ENCODE measurements around the gene EMC8. TPM values are rescaled to one million over a fixed set of nuclear protein-coding genes. Genes with fewer than 3 reads are reported as not detected.
A peak's percentile ranks its signal among the peaks of the same experiment; 100 is the strongest.

EMC8 gene
- total RNA-seq, 1 donor from 2014 or later = 27.4 TPM

DNA sequence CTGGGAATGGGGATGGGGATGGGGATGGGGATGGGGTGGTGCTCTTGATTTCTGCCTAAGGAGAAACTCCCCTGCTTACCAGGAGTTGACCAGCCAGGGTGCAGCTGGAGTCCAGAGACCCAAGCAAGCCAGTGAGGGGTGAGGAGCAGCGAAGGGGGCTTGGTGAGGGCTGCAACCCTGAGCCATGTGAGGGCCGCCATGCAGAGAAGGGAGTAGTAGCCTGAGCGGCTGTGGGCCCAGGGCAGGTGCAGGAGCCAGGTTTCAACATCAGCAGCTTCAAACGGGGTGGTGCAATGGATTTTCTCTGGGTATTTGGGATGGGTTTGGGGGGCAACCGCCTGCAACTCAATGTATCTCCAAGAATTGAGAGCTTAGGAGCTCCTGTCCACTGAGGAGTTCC, 35.4 kb upstream of the EMC8 start:
- TF ChIP-seq, protein P1, sequence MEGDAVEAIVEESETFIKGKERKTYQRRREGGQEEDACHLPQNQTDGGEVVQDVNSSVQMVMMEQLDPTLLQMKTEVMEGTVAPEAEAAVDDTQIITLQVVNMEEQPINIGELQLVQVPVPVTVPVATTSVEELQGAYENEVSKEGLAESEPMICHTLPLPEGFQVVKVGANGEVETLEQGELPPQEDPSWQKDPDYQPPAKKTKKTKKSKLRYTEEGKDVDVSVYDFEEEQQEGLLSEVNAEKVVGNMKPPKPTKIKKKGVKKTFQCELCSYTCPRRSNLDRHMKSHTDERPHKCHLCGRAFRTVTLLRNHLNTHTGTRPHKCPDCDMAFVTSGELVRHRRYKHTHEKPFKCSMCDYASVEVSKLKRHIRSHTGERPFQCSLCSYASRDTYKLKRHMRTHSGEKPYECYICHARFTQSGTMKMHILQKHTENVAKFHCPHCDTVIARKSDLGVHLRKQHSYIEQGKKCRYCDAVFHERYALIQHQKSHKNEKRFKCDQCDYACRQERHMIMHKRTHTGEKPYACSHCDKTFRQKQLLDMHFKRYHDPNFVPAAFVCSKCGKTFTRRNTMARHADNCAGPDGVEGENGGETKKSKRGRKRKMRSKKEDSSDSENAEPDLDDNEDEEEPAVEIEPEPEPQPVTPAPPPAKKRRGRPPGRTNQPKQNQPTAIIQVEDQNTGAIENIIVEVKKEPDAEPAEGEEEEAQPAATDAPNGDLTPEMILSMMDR (IDR thresholded peaks at IDR 0.05) = no peak
- peaks cover 54% of the 10 kb centered on the region for H3K27me3 Mint-ChIP-seq (ENCODE audit: low read depth)
- no peaks in the 10 kb centered on the region for H3K4me1 Mint-ChIP-seq (ENCODE audit: low read depth)

DNA sequence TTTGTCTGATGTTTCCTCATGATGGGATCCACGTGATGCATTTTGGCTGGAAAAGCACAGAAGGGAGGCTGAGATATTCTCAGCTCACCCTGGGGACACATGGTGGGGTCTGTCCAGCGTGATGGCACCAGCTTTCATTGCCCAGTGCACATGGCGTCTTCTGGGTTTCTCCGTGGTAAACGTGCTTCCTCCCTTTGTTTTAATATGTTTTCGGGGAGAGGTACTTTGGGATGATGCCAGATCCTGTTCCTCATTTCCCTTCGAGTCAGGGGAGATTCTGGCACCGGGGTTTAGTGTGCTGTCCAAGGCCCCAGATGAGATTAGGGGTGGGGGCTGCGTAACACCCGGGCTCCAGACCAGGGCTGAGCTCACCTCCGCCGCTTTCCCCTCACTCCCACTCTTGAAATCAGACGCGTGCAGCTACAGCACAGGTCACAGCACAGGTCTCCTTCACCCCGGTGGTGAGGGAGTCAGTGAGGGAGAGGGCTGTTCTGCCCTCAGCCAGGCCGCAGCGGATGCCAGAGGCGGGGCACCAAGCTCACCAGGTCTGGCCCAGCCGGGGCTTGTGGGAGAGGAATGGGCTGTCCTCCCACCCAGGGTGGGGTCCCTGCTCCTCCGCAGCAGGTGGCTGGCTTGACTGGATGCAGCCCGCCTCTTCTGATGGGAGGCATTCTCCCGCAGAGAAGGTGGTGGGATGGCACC, 34.0 kb upstream of the EMC8 start:
- Mint-ChIP-seq H3K4me1 (ENCODE audit: low read depth) (no peaks in the 10 kb centered on the region), H3K27ac (ENCODE audit: unreplicated experiment) (no peak overlapping the region), H3K4me3 (ENCODE audit: unreplicated experiment) (no peak overlapping the region), H3K36me3 (ENCODE audit: low read depth) (peaks cover 4% of the 10 kb centered on the region), H3K9me3 (ENCODE audit: low read depth) (no peaks in the 10 kb centered on the region), H3K27me3 (ENCODE audit: low read depth) (peaks cover 45% of the 10 kb centered on the region)
- TF ChIP-seq, protein P1 (IDR thresholded peaks at IDR 0.05) = no peak
- peak; percentile 75 for DNase-seq (ENCODE audit: low spot score)

More for the DNA sequence above, 35.4 kb upstream of the EMC8 start:
- Mint-ChIP-seq H3K36me3 (ENCODE audit: low read depth) (peaks cover 4% of the 10 kb centered on the region), H3K4me3 (ENCODE audit: unreplicated experiment) (no peak overlapping the region), H3K9me3 (ENCODE audit: low read depth) (no peaks in the 10 kb centered on the region), H3K27ac (ENCODE audit: unreplicated experiment) (no peak overlapping the region)
- peak; percentile 63 for DNase-seq (ENCODE audit: low spot score)

DNA sequence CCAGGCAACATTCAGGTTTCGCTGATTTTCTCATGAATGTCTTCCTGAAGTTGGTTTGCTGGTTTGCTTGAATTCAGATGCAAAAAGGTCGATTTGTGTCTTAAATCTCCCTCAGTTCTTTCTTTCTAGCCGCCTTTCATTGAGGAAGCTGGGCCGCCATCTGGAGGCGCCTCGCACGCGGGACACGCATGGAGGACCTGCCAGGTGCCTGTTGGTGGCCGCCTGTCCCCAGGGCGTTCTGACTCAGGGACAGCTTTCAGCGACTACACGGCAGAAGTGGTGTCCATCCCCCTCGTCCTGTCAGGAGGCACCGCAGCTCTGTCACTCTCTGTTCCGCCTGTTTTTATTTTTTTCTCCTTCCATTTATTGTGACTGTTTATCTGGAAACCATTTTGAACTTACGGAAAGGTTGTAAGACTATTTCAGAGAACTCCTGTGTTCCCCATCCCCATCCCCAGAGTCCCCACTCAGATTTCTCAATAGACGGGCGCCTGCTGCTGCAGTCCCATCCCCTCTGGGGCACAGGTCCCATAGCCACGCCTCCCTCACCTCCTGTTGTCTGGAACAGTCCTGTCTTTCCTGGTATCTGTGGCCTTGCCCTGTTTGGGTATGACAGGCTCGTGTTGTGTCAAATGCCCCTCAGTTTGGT, 33.4 kb upstream of the EMC8 start:
- peak; percentile 47 for DNase-seq (ENCODE audit: low spot score)
- no peak overlapping the region for H3K27ac Mint-ChIP-seq (ENCODE audit: unreplicated experiment)
- TF ChIP-seq, protein P1 (IDR thresholded peaks at IDR 0.05) = no peak
- peaks cover 45% of the 10 kb centered on the region for H3K27me3 Mint-ChIP-seq (ENCODE audit: low read depth)
- no peaks in the 10 kb centered on the region for H3K4me1 Mint-ChIP-seq (ENCODE audit: low read depth)
- no peaks in the 10 kb centered on the region for H3K9me3 Mint-ChIP-seq (ENCODE audit: low read depth)
- peaks cover 4% of the 10 kb centered on the region for H3K36me3 Mint-ChIP-seq (ENCODE audit: low read depth)
- H3K4me3 Mint-ChIP-seq (ENCODE audit: unreplicated experiment) = no peak overlapping the region

DNA sequence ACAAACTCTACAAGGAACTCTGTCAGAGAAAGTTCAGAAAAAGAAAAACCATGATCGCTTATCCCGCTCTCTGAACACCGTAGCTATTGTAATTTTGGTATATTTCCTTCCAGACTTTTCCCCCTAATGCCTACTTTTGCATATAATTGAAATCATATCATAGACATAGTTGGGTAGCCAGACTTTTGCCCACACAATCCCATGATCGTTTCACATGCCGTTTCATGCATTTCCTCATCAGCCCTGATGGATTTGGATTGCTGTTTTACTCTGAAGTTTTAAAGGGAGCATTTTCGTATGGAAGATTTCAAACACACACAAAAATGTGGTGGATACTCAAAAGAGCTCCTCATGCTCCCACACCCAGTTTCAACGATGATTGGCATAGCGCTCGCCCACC, 31.5 kb upstream of the EMC8 start:
- Mint-ChIP-seq H3K27me3 (ENCODE audit: low read depth) (peaks cover 46% of the 10 kb centered on the region), H3K36me3 (ENCODE audit: low read depth) (peaks cover 4% of the 10 kb centered on the region), H3K4me1 (ENCODE audit: low read depth) (no peaks in the 10 kb centered on the region), H3K4me3 (ENCODE audit: unreplicated experiment) (no peak overlapping the region), H3K27ac (ENCODE audit: unreplicated experiment) (no peak overlapping the region), H3K9me3 (ENCODE audit: low read depth) (no peaks in the 10 kb centered on the region)
- TF ChIP-seq, protein P1 (IDR thresholded peaks at IDR 0.05) = no peak
- no peak for DNase-seq (ENCODE audit: low spot score)

DNA sequence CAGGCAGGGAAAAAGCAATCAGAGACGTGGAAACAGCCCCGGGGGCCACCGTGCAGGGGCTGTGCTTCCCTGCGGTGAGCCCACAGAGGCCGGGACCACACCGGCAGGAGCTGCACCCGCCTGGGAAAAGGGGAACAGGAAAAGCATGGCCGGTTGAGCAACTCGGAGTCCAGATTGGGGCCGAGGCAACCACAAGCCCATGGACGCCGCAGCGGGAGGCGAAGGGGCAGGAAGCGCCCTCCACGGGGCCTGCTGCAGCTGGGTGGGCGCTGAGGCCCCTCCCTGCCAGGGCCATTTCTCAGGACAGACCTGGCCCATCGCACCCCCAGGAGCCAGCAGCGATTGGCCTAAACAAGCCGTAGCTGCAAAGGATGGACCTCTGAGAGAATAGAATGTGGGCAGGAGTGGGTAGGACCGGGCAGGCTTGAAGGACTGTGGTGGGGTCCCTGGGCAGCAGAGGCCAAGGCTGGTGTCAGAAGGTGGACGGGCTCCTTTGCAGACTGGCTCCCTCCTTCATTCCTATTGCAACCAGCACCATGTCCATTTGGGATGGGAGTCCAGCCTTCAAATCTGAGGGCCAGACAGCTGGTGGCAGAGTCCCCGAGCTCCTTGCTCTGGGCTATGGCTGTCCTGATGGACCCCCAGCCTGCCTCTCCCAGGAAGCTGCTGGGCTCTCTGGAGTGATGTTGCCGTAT, 30.6 kb upstream of the EMC8 start:
- H3K4me3 Mint-ChIP-seq (ENCODE audit: unreplicated experiment) = no peak overlapping the region
- H3K36me3 Mint-ChIP-seq (ENCODE audit: low read depth) = peaks cover 4% of the 10 kb centered on the region
- no peak overlapping the region for H3K27ac Mint-ChIP-seq (ENCODE audit: unreplicated experiment)
- H3K4me1 Mint-ChIP-seq (ENCODE audit: low read depth) = no peaks in the 10 kb centered on the region
- TF ChIP-seq, protein P1 (IDR thresholded peaks at IDR 0.05) = no peak
- peaks cover 41% of the 10 kb centered on the region for H3K27me3 Mint-ChIP-seq (ENCODE audit: low read depth)
- peak; percentile 61 for DNase-seq (ENCODE audit: low spot score)
- no peaks in the 10 kb centered on the region for H3K9me3 Mint-ChIP-seq (ENCODE audit: low read depth)

Measured in chondrocyte (in vitro differentiated cells).